HG02610 (cell line): ENCODE data around the gene QSOX1.
"Not testable (repeated sequence)": the region's sequence is repeated elsewhere in the genome, so short reads cannot be mapped to it uniquely, and the experiment has no call there.

Experiments
- ATAC-seq: cut with Tn5 transposase; IDR thresholded peaks from one replicate; pipeline ENCODE4 v1.9.1; 2021; ENCODE audit warnings: mild to moderate bottlenecking, moderate library complexity; ENCODE audit not compliant: unreplicated experiment

QSOX1 gene

DNA sequence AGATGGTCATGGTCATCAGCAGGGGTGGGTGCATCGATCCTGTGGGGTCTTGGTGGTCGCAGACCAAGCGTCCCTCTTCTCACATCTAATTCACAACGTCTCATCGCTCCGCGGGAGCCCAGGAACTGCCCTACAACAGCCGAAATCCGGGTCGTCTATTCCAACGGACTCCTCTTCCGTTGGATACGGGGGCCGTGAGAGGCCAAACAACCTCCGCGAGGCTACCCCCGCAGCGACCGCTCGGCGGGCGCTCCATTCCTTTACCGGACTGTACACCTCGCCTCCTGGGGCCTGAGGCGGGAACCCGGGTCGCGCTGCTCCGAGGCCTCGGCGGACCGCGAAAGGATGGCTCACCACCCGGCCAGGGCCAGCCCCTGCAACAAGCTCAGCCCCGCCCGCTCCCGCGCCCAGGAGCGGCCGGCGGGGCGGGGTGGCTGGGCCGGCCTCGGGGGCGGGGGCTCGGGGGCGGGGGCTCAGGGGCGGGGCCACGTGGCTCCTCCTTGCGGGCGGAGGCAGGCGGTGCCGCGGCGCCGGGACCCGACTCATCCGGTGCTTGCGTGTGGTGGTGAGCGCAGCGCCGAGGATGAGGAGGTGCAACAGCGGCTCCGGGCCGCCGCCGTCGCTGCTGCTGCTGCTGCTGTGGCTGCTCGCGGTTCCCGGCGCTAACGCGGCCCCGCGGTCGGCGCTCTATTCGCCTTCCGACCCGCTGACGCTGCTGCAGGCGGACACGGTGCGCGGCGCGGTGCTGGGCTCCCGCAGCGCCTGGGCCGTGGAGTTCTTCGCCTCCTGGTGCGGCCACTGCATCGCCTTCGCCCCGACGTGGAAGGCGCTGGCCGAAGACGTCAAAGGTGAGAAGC lies at the start of gene QSOX1:
Gene QSOX1 (plus strand): TSS at position 545 of the 857 bp plus-strand sequence. CDS start 39 bp downstream, at position 584.
- ATAC-seq = peak; percentile 92

- ATAC-seq = no peak
Measured at GRCh38 chr1:180112091-180112490, 42.6 kb upstream of the QSOX1 start.

- ATAC-seq = no peak
Measured at GRCh38 chr1:180112984-180113647, 41.6 kb upstream of the QSOX1 start.

GRCh38 chr1:180114396-180114945 lies 40.2 kb upstream of the QSOX1 start:
- no peak for ATAC-seq

- no peak for ATAC-seq
Measured at GRCh38 chr1:180116964-180117763, 37.5 kb upstream of the QSOX1 start.

- ATAC-seq = no peak
Measured at GRCh38 chr1:180117764-180118116, 36.9 kb upstream of the QSOX1 start.

DNA sequence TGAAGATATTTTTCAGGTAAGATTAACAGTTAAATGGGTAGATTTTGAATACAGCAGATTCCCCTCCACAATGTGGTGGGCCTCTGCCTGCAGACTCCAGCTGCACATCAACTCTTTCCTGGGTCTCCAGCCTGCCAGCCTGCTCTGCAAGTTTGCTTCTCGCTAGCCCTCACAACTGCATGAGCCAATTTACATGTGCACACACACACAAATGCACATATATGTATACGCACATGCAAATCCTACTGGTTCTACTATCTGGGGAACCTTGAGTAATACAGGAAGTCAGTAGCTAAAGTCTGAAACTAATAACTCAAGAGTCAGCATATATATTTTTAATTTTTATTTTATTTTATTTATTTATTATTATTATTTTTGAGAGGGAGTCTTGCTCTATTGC lies 34.8 kb upstream of the QSOX1 start:
- ATAC-seq = no peak

GRCh38 chr1:180123463-180123936 lies 31.2 kb upstream of the QSOX1 start:
- ATAC-seq = no peak

GRCh38 chr1:180130651-180131050 lies 24.0 kb upstream of the QSOX1 start:
- ATAC-seq = no peak

- no peak for ATAC-seq
Measured at GRCh38 chr1:180131510-180131909, 23.2 kb upstream of the QSOX1 start.

DNA sequence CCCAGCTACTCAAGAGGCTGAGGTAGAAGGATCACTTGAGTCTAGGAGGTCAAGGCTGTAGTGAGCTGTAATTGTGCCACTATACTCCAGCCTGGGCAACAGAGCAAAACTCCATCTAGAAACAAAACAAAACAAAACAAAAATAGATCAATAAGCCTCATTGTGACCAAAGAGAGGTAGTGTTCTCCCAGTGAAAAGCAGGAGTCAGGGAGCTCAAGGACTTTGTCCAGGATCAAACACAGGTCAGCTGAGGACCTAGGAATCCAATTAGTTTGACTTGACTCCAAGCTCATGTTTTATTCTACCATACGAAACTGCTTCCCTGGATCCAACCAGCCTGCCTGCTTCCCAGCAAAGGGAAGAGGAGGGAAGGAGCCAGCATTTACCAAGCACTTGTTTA lies 21.5 kb upstream of the QSOX1 start:
- ATAC-seq = no peak

- not testable (repeated sequence) for ATAC-seq
Measured at GRCh38 chr1:180133688-180134087, 21.0 kb upstream of the QSOX1 start.

DNA sequence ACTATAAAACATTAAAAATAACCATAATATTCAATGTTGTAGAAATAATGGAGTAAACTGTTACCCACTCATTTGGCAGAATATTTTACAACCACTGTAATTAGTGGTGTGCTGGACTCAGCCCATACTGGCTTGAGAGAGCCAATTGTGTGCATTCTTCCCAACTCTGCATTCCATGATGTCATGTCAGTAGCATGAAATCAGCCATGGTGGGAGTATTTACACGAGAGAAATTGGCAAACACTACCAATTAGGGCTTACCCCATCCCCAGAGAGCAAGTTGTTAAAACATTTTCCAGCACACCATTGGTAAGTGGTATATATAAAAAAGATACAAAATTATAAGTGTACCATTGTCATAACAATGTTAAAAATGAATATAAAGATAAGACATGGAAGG lies 19.1 kb upstream of the QSOX1 start:
- ATAC-seq = no peak

DNA sequence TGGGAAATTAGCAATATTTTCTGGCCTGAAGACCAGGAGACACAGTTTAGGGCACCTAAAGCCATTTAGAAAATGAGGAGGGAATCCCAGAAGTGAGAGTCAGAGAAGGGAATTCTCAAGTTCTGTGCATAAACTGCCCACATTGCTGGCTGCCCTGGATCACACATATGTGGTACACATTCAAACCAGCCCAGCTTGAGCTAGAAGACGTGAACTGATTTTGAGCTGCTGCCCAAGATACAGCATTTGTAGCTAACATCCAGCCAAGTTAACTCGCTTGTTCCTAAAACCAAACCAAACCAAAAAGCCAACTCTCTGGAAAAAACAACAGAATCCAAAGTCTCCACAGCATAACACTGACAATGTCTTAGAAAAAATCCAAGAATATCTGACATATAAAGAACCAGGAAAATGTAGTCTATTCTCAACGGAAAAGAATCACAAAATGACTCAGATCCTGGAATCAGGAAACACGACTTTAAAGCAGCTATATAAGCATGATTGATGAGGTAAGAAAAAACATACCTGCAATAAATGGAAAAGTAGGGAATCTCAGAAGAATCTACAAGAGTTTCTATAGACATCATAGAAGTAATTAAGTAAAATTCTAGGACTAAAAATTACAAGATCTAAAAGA lies 18.2 kb upstream of the QSOX1 start:
- ATAC-seq = no peak

GRCh38 chr1:180136968-180137356 lies 17.7 kb upstream of the QSOX1 start:
- no peak for ATAC-seq

DNA sequence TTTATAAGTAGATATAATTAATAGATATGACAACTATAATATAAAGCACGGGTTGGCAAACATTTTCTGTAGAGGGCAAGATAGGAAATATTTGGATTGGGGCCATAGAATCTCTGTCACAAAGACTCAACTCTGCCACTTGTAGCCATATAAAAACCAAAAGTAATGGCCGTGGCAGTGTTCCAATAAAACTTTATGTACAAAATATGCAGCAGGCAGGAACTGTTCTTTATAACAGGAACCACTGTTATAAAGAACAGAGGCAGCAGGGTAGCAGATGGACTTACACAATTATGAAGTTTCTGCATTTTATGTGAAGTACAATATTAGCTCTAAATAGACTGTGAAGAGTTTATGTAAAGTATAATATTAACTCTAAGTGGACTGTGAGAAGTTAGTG lies 16.9 kb upstream of the QSOX1 start:
- ATAC-seq = no peak

- no peak for ATAC-seq
Measured at GRCh38 chr1:180141381-180141934, 13.2 kb upstream of the QSOX1 start.

GRCh38 chr1:180143359-180143758 lies 11.3 kb upstream of the QSOX1 start:
- ATAC-seq = no peak

GRCh38 chr1:180144659-180145357 lies 9.9 kb upstream of the QSOX1 start:
- ATAC-seq = no peak

DNA sequence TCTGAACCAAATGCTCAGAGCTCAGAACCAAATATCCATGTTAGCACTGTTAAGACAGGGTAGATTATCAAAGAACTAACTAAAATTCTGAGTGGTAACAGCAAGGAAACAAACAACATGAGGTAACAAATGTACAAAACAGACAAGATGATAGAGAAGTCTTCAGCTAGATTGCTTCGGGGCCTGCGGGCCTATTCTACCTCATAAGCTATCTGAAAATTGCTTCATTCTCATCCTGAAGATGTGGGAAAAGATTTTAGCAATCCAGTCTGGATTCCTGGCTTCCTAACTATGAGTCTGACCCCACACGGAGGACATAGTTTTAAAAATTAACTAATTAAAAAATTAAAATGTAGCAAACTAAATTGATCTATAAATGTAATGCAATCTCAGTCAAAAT lies 9.2 kb upstream of the QSOX1 start:
- no peak for ATAC-seq
